PFSK-1 (cell line): ENCODE data around the gene DPP6.

Experiments
- FOXP2 ChIP-seq: optimal IDR thresholded peaks from 2 replicates; pipeline ENCODE3; 2011; ENCODE audit warnings: borderline replicate concordance, control low read depth, inconsistent platforms; ENCODE audit not compliant: insufficient read depth; ENCODE audit errors: extremely low read length, extremely low read depth
- POLR2AphosphoS5 ChIP-seq: IDR thresholded peaks from 2 replicates; pipeline ENCODE4 v1.6.1; 2012; ENCODE audit warnings: low read depth, mild to moderate bottlenecking, control low read depth, low read length, moderate library complexity
- REST ChIP-seq, 2 experiments: IDR thresholded peaks; 2 replicates each; pipeline versions ENCODE4 v1.6.1 to v1.8.0; 2011 to 2012; ENCODE audit warnings: low read depth in 2 of 2, low read length in 2 of 2, control low read depth in 1 of 2, inconsistent platforms in 1 of 2, mild to moderate bottlenecking in 1 of 2, moderate library complexity in 1 of 2; ENCODE audit not compliant: insufficient read depth in 1 of 2
- SIN3A ChIP-seq: IDR thresholded peaks from 2 replicates; pipeline ENCODE4 v1.6.1; 2012; ENCODE audit warnings: mild to moderate bottlenecking, low read length, moderate library complexity, borderline replicate concordance; ENCODE audit not compliant: insufficient read depth
- TAF1 ChIP-seq: IDR thresholded peaks from 2 replicates; pipeline ENCODE4 v1.6.1; 2012; ENCODE audit warnings: low read length, control low read depth, borderline replicate concordance; ENCODE audit not compliant: insufficient read depth

DPP6 gene

GRCh38 chr7:154871928-154872750 is 819.9 kb downstream of the DPP6 start:
- TF ChIP-seq REST (IDR thresholded peaks at IDR 0.05; ENCODE audit: insufficient read depth in 1 of 2, low read depth in 2 of 2, low read length in 2 of 2) = no peak
- no peak for TF ChIP-seq POLR2AphosphoS5
- no peak for TF ChIP-seq FOXP2
- TF ChIP-seq TAF1 = no peak
- TF ChIP-seq SIN3A = no peak

GRCh38 chr7:154872811-154873499 is 820.8 kb downstream of the DPP6 start:
- TF ChIP-seq FOXP2 (no peak), REST (IDR thresholded peaks at IDR 0.05; ENCODE audit: insufficient read depth in 1 of 2, low read depth in 2 of 2, low read length in 2 of 2) (no peak), POLR2AphosphoS5 (no peak), TAF1 (no peak), SIN3A (no peak)

GRCh38 chr7:154873500-154874121 is 821.4 kb downstream of the DPP6 start:
- no peak for TF ChIP-seq TAF1

- TF ChIP-seq SIN3A = no peak
- no peak for TF ChIP-seq REST (IDR thresholded peaks at IDR 0.05; ENCODE audit: insufficient read depth in 1 of 2, low read depth in 2 of 2, low read length in 2 of 2)
- no peak for TF ChIP-seq FOXP2
- no peak for TF ChIP-seq POLR2AphosphoS5
Measured at GRCh38 chr7:154874409-154875113, 822.4 kb downstream of the DPP6 start.

- no peak for TF ChIP-seq SIN3A
- no peak for TF ChIP-seq TAF1
- no peak for TF ChIP-seq POLR2AphosphoS5
- no peak for TF ChIP-seq REST (IDR thresholded peaks at IDR 0.05; ENCODE audit: insufficient read depth in 1 of 2, low read depth in 2 of 2, low read length in 2 of 2)
- no peak for TF ChIP-seq FOXP2
Measured at GRCh38 chr7:154875297-154875696, 823.1 kb downstream of the DPP6 start.
